H7 (cell line): ENCODE results near the gene DHX35. TPM values are rescaled to one million over a fixed set of nuclear protein-coding genes. Genes with fewer than 3 reads are reported as not detected.

Experiments
- DNase-seq: peaks from one replicate; pipeline ENCODE4 v3.0.0; 2012
- H3K27me3 ChIP-seq: 2 replicates; pipeline ENCODE4 v1.6.0; 2011; ENCODE audit warnings: mild to moderate bottlenecking, low read length; ENCODE audit not compliant: control insufficient read depth, insufficient read depth
- H3K36me3 ChIP-seq: replicated peaks from 2 replicates; pipeline ENCODE4 v1.5.1; 2011; ENCODE audit warnings: low read length; ENCODE audit not compliant: control insufficient read depth, insufficient read depth
- H3K4me3 ChIP-seq: 2 replicates; pipeline ENCODE4 v1.5.1; 2011; ENCODE audit warnings: low read depth, mild to moderate bottlenecking, control low read depth, low read length, moderate library complexity; ENCODE audit not compliant: insufficient read depth
- total RNA-seq: library from RNA; depleted of rRNA; stranded (reverse); fragments of >200 nt; shearing (Covaris generic); gene quantifications from 2 replicates; pipeline ENCODE4 v1.2.3, GENCODE V29; 2014

Gene DHX35
- total RNA-seq, 1 experiment from 2014 or later = 26.1 TPM

DNA sequence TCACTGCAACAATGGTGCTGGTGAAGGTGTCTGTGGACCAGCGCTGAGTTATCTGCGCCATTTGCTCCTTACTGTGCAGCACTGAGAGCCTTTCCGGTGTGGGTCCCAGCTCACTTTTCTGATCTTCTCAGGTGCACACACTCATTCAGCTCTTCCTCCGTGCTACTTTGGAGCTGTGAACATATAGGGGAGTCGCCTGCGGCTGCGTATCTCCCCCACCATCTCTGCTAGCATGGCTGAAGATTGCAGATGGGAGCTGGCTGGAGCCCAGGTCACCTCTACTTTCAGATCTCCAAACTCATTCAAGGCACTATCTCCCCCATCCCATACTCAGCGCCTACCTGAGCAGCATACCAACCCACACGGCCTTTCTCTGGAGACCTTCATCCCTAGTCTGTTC, 96.9 kb downstream of the DHX35 start:
- H3K4me3 ChIP-seq = no peak overlapping the region
- no peak for DNase-seq

DNA sequence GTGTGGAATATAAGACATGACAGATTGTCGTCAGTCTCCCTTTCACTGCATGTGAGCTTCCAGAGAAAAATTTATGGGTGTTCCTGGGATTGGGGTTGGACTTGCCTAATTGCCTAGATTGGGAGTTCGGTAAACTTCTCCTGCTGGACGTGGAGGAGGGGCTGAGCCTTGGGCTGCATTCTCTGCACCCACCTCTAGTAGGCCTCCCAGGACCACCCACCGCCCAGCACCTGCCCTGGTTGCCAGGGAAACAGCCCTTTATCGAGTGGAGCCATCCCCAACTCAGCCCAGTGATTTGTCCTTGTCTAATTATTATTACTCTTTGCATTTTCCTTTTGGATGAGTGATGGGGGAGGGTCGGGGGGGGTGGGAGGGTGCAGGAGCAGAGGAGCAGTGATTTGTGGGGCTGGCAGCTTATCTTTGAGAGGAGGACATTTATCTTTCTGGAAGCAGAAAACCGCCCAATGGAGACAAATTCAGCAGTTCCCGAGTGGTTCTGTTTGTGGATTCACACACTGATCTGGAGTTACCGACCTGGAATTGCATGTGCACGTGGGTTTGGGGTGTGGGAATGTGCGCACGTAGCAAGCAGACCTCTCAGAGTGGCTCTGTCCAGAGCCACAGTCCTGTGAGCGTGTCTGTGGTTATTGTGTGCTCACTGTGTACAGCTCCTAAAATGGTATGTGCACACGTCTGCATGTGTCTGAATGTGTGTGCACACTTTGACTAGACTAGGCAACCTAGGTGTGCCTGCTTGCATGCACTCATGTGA, 104.5 kb downstream of the DHX35 start:
- Histone ChIP-seq H3K27me3 (no peaks in the 10 kb centered on the region; the same call in 1 of the 2 replicates), H3K36me3 (no peaks in the 10 kb centered on the region), H3K4me3 (no peak overlapping the region)
- DNase-seq = peak; percentile 90

More for the DNA sequence above, 96.9 kb downstream of the DHX35 start:
- H3K36me3 ChIP-seq = no peaks in the 10 kb centered on the region
- peaks cover 1% of the 10 kb centered on the region; the same call in 1 of the 2 replicates for H3K27me3 ChIP-seq

DNA sequence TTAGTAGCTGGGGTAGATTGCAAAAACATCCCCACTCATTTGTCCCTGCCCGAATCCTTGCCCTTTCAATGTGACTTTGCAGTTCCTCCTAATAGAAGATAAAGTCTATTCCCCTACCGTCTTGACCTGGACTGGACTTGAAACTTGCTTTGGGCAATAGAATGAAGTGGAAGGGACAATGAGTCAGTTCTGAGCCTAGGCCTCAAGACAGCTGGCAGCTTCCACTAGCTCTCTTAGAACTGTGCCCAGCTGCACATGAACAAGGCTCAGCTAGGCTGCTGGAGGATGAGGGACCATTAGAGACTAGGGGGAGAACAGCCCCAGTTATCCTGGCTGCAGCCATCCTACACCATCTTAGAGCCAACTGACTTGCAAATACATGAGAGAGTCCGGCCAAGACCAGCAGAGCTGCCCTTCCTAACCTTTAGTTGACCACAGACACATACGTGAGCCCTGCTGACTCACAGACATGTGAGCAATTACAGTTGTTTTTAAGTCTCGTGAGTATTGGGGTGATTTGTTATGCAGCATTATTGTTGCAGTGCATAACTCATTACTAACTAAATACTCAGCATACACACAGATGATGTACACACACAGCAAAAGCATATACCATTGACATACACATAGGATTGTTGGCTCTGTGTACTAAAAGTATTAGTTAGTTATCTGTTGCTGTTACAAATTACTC, 105.5 kb downstream of the DHX35 start:
- DNase-seq = no peak
- Histone ChIP-seq H3K36me3 (no peaks in the 10 kb centered on the region), H3K4me3 (no peak overlapping the region), H3K27me3 (no peaks in the 10 kb centered on the region; the same call in 1 of the 2 replicates)

DNA sequence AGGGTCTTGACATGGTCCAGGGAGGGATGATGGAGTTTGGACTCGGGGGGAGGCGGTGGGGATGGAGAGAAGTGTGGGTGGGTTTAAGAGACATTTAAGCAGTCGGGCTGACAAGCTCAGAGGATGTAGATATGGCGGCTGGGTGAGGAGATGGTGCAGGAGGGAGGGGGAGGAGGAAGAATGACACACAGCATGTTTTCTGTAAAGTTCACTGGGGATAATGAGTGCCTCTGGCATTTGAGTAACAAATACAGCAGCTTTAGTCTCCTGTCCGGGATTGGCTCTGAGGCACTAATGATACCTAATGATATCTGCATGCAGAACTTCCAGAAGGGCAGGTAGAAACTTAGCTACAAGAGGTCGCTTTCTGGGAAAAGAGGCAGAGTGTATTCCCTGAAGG, 107.8 kb downstream of the DHX35 start:
- Histone ChIP-seq H3K4me3 (no peak overlapping the region), H3K36me3 (no peaks in the 10 kb centered on the region), H3K27me3 (no peaks in the 10 kb centered on the region)
- no peak for DNase-seq

DNA sequence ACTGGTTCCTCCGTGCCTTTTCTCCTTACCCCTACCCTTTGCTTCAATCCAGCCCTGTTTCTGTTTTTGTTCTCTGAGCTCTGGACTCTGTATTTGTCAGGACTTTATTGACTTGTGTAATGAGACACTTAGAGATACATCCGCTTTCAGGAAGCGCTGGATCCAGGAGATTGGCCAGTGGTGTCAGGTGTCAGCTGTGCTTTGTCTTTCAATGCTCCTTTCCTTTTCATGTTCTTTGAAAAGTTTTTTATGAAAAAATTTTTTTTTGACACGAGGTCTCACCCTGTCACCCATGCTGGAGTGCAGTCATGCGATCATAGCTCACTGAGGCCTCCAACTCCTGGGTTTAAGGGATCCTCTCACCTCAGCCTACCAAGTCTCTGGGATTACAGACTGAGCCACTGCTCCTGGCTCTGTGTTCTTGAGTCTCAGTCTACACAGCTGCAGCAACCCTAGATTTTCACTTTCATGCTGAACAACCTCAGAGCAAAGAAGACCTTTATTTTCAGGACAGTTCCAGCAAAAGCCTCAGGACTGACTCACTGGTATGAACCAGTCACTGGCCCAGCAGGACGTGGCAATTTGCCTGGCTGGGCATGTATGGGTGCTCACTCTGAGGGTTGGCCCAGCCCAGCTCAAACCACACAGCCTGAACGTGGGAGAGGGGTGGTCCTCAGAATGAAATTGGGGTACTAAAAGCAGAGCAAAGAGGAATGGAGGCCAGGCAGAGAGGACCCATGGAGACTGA, 108.5 kb downstream of the DHX35 start:
- H3K27me3 ChIP-seq = no peaks in the 10 kb centered on the region
- no peak for DNase-seq
- H3K36me3 ChIP-seq = no peaks in the 10 kb centered on the region
- no peak overlapping the region for H3K4me3 ChIP-seq

DNA sequence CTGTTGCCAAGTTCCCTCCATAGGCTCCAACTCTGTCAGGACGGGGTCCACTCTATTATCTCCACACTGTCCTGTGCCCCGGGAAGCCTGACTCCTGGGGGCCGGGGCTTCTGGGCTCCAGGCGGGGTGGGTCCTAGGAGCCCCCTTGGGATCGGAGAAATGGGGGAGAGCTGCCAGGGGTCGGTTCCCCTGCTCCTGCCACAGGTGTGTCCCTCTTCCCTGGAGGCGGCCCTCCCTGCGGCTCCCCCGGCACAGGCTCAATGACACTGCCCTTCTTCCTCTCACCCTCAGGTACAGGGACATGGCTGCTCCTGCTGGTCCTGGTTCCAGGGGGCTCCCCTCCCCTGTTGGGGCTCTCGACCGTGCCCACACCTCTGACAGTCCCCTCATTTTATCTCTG, 110.0 kb downstream of the DHX35 start:
- DNase-seq = no peak
- H3K4me3 ChIP-seq = no peak overlapping the region
- no peaks in the 10 kb centered on the region; the same call in 1 of the 2 replicates for H3K27me3 ChIP-seq
- H3K36me3 ChIP-seq = no peaks in the 10 kb centered on the region

DNA sequence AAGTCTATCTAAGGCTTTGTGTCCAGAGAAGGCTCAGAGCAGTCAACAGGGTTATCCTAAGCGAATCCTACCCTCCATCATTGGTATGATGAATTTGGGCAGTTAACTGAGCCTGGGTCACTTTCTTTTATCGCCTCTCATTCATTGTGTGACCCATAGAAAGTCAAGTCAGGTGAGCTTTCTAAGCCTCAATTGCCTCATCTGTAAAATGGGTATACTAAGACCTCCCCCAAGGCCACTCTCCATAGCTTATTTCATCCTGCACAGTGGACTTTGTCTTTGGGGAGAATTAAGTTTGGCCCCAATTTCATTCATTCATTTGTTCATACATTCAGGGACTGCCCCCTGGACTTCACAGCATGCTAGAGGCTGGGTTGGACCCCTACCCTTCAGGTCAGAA, 110.5 kb downstream of the DHX35 start:
- DNase-seq = no peak
- H3K27me3 ChIP-seq = no peaks in the 10 kb centered on the region; the same call in 1 of the 2 replicates
- no peaks in the 10 kb centered on the region for H3K36me3 ChIP-seq
- H3K4me3 ChIP-seq = no peak overlapping the region

DNA sequence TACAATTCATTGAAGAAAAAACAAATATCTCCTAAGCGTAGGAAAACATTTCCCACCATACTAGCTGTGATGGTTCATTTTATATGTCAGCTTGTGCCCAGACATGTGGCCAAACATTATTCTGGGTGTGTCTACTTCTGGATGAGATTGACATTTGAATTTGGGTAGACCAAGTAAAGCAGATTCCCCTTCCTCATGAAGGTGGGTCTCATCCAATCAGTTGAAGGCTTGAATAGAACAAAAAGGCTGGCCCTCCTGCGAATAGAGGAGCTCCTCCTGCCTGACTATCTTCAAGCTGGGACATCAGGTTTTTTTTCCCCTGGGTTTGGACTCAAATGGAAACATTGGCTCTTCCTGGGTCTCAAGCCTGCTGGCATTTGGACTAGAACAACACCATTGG, 113.6 kb downstream of the DHX35 start:
- H3K36me3 ChIP-seq = no peaks in the 10 kb centered on the region
- no peak for DNase-seq
- H3K27me3 ChIP-seq = no peaks in the 10 kb centered on the region; the same call in 1 of the 2 replicates
- H3K4me3 ChIP-seq = no peak overlapping the region

DNA sequence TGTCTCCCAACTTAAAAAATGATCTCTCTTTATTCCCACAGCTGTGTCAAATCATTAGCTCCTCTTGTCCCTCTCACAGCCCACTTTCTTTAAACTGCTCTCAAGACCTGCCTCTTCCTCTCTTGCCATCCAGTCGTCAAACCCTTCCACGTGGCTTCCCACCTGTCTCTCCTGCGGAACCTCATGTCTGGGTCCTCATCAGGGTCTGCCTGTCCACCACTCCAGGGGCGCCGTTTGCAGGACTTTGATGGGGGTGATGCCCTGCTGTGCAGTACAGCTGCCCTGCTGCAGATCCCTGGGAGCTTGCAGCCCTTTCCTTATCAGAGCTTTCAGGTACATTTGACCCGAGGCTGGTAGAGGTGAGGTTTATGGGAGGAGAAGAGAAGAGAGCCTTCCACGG, 114.8 kb downstream of the DHX35 start:
- no peak overlapping the region for H3K4me3 ChIP-seq
- no peaks in the 10 kb centered on the region; the same call in 1 of the 2 replicates for H3K27me3 ChIP-seq
- H3K36me3 ChIP-seq = no peaks in the 10 kb centered on the region
- no peak for DNase-seq

DNA sequence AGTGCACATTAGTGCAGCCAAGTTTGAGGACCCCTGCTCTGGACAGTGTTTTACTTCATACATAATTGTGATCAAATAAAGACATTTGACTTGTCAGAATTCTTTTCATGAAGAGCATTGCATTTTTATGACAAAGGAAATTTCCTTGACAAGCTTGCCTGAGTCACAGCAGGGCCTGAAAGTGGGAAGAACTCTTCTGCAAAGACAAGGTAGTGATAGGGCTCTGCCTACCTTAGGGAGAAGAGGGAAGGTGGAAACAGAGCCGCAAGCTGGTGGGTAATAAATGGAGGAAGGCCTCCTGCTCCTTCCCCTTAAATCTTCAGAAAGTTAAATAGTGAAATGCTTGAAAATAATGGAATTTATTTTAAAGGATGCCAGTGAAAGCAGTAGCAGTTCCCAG, 118.2 kb downstream of the DHX35 start:
- no peak for DNase-seq
- Histone ChIP-seq H3K27me3 (no peaks in the 10 kb centered on the region; the same call in 1 of the 2 replicates), H3K4me3 (no peak overlapping the region), H3K36me3 (no peaks in the 10 kb centered on the region)

DNA sequence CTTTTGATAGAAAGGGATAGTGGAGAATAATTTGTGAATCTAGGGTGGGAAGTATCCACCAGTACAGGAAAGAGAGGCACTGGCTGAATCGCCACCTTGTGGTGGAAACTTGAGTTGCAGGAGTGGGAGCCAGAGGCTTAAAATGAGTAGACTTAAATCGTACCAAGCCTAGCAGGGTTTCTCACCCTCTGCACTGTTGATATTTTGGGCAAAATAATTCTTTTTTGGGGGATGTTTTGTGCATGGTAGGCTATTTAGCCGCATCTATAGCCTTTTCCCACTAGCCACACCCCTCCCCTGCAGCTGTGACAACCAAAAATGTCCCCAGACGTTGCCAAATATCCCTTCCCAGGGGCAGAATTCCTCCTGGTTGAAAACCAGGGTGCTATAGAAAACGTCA, 119.1 kb downstream of the DHX35 start:
- H3K4me3 ChIP-seq = no peak overlapping the region
- H3K36me3 ChIP-seq = no peaks in the 10 kb centered on the region
- DNase-seq = peak; percentile 88

DNA sequence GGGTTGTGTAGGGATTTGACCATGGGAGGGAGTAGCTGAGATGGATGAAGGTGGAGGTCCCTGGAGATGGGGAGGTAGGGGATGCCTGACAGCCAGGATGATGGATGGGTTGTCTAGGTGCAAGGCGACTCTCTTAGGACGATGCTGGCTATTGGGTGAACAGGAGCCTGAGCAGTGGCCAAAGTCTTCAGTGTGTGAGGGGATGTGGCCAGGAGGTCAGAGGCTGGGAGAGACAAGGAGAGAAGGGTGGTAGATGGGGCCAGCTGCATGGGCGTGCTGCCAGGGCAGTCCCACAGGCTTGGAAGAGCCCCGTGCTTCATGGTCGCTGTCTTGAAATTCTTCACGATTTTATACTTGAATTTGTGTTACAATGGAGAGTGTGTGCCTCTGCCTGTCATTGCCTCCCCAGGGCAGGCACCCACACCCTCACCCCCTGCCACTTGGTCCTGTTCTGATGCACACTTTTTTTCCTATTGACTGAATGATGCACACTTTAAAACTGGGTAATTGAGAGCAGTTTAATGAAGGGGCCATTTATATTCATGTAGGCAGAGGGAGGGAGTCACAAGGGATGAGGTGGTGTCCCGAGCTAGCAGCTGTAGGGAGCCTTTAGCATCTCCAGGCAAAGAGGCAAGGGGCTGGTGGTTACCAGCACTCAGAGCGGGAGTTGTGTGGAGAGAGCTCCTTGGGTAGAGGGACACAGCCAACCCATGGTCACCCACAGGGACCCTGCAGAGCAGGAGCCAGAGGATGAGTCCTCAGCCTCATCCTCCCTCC, 120.7 kb downstream of the DHX35 start:
- no peak overlapping the region for H3K4me3 ChIP-seq
- H3K27me3 ChIP-seq = no peaks in the 10 kb centered on the region
- H3K36me3 ChIP-seq = no peaks in the 10 kb centered on the region
- DNase-seq = no peak

More for the DNA sequence above, 119.1 kb downstream of the DHX35 start:
- no peaks in the 10 kb centered on the region; the same call in 1 of the 2 replicates for H3K27me3 ChIP-seq

DNA sequence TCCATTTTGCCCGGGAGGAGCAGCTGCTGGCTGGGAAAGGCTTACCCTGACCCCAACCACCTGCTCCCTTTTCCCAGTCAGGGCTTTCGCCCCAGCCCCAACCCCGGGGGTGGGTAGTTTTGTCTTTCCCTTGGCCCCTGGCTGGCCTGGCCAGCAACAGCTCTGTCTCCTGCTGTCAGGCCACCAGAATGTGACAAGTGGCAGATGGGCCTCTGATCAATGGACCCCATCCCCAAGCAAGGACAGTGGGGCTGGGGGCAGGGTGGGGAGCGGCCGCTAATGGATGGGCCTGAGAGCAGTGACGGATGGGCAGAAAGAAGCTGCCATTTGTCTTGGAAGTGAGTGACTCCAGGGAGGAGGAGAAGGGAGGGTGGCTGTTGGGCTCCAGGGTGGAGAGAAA, 121.6 kb downstream of the DHX35 start:
- Histone ChIP-seq H3K4me3 (no peak overlapping the region), H3K27me3 (no peaks in the 10 kb centered on the region), H3K36me3 (no peaks in the 10 kb centered on the region)
- DNase-seq = no peak

DNA sequence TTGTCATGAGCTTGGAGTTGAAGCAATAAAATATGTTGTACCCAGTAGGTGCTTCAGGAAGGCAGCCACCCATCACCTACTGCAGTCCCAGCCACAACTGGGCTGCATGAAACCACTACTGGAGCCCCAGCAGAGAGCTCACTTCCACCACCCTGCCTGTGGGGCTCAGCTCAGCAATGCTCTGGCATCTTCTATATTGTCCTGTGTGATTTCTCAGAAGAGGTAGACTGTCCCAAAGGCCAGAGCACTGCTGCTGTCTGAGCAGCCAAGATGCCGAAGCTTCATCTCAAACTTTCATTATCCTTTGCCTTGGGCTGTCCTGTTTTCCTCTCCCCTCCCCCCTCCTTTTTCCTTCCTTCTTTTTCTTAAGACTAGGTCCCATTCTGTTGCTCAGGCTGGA, 126.9 kb downstream of the DHX35 start:
- Histone ChIP-seq H3K27me3 (no peaks in the 10 kb centered on the region; the same call in 1 of the 2 replicates), H3K4me3 (no peak overlapping the region), H3K36me3 (no peaks in the 10 kb centered on the region)
- DNase-seq = no peak
